GM12878 (cell line): ENCODE measurements around the gene HSD11B1L. TPM values are rescaled to one million over a fixed set of nuclear protein-coding genes. Genes with fewer than 3 reads are reported as not detected.

Source experiments
- ATAC-seq: fragments of 200-7000 bp; cut with Tn5 transposase; 3 replicates; pipeline ENCODE4 v1.9.1; 2020; ENCODE audit warnings: mild to moderate bottlenecking, moderate library complexity
- BruUV-seq: library from RNA; stranded (reverse); fragments of 400-500 nt; replicated peaks from 2 replicates; lab custom pipeline; 2021; lab: Mats Ljungman, UMichigan
- CTCF ChIA-PET: fragments of 300-600 bp; sonication (Branson Sonifier 250); formaldehyde crosslinking; extraction: SDS; loops from one replicate; lab custom pipeline; 2021; ENCODE audit warnings: inconsistent platforms; lab: Yijun Ruan, JAX
- POLR2A ChIA-PET: fragments of 350-600 bp; formaldehyde crosslinking; extraction: SDS; loops from one replicate; lab custom pipeline; 2021; ENCODE audit warnings: inconsistent platforms; lab: Charles Lee
- RAD21 ChIA-PET: fragments of 300-600 bp; sonication (Branson Sonifier 250); formaldehyde crosslinking; loops from one replicate; lab custom pipeline; 2023; ENCODE audit warnings: antibody characterized with exemption; ENCODE audit not compliant: unreplicated experiment; lab: Charles Lee
- SMC1A ChIA-PET: fragments of 300-600 bp; sonication (Branson Sonifier 250); formaldehyde crosslinking; loops from one replicate; lab custom pipeline; 2023; ENCODE audit not compliant: unreplicated experiment, uncharacterized antibody; lab: Charles Lee
- DNase-seq: peaks from one replicate; pipeline ENCODE4 v3.0.0-alpha.2; 2011; ENCODE audit warnings: low read depth, low spot score
- FAIRE-seq: peaks from 3 replicates; lab custom pipeline; 2011; peaks lifted over from hg19 to GRCh38; lab: Jason Lieb, UNC
- H2AFZ ChIP-seq: 2 replicates; pipeline ENCODE4 v1.6.0; 2011; ENCODE audit warnings: low read depth, low read length, control low read depth; ENCODE audit not compliant: control insufficient read depth
- H3K27ac ChIP-seq: 2 replicates; pipeline ENCODE4 v1.5.1; 2011; ENCODE audit warnings: control low read depth; ENCODE audit not compliant: control insufficient read depth, insufficient read depth
- H3K27me3 ChIP-seq, 2 experiments: replicated peaks in 1 of 2; 2 replicates each; pipeline versions ENCODE4 v1.6.0 to v1.6.1; 2011; ENCODE audit warnings: low read length in 1 of 2; ENCODE audit not compliant: control insufficient read depth in 2 of 2, insufficient read depth in 2 of 2
- H3K36me3 ChIP-seq, 2 experiments: 2 replicates each; pipeline ENCODE4 v1.5.1; 2011; ENCODE audit warnings: low read length in 1 of 2; ENCODE audit not compliant: control insufficient read depth in 2 of 2, insufficient read depth in 2 of 2
- H3K4me1 ChIP-seq: 2 replicates; pipeline ENCODE4 v1.6.1; 2011; ENCODE audit warnings: mild to moderate bottlenecking, low read length, moderate library complexity, mixed read lengths; ENCODE audit not compliant: control insufficient read depth, insufficient read depth
- H3K4me2 ChIP-seq: 2 replicates; pipeline ENCODE4 v1.6.0; 2011; ENCODE audit warnings: control low read depth; ENCODE audit not compliant: control insufficient read depth, insufficient read depth
- H3K4me3 ChIP-seq: fragments of 200-600 bp; sonication (generic); 2 replicates; pipeline ENCODE4 v1.5.1; 2016
- H3K79me2 ChIP-seq: 2 replicates; pipeline ENCODE4 v1.6.0; 2011; ENCODE audit warnings: low read length; ENCODE audit not compliant: control insufficient read depth, insufficient read depth
- H3K9ac ChIP-seq: 2 replicates; pipeline ENCODE4 v1.8.0; 2011; ENCODE audit warnings: low read length, control low read depth, mixed read lengths; ENCODE audit not compliant: control insufficient read depth, insufficient read depth
- H3K9me3 ChIP-seq: replicated peaks from 3 replicates; pipeline ENCODE4 v1.5.1; 2011; ENCODE audit warnings: mild to moderate bottlenecking, low read length; ENCODE audit not compliant: control insufficient read depth, insufficient read depth
- H4K20me1 ChIP-seq: 2 replicates; pipeline ENCODE4 v1.6.0; 2011; ENCODE audit not compliant: control insufficient read depth, insufficient read depth
- BCLAF1 ChIP-seq: fragments of 450-650 bp; IDR thresholded peaks from 2 replicates; pipeline ENCODE4 v1.6.1; 2017; ENCODE audit warnings: antibody characterized with exemption, mild to moderate bottlenecking, moderate library complexity
- BHLHE40 ChIP-seq, 2 experiments: fragments of 450-650 bp in 1 of 2; IDR thresholded peaks; 2 replicates each; pipeline ENCODE4 v1.6.1; 2011 to 2017; ENCODE audit warnings: low read depth in 2 of 2, borderline replicate concordance in 1 of 2, improper control_type of control experiment in 1 of 2, low read length in 1 of 2, mild to moderate bottlenecking in 1 of 2
- CREB1 ChIP-seq: IDR thresholded peaks from 2 replicates; pipeline ENCODE4 v1.6.1; 2012; ENCODE audit warnings: low read depth, mild to moderate bottlenecking, inconsistent platforms
- E4F1 ChIP-seq: fragments of 450-650 bp; IDR thresholded peaks from 2 replicates; pipeline ENCODE4 v1.6.1; 2018; ENCODE audit warnings: borderline replicate concordance, mild to moderate bottlenecking; ENCODE audit not compliant: partially characterized antibody
- EP300 ChIP-seq, 2 experiments: fragments of 150-350 bp in 1 of 2; IDR thresholded peaks; 2 replicates each; pipeline ENCODE4 v1.6.1; 2011 to 2012; ENCODE audit warnings: low read depth in 2 of 2, low read length in 2 of 2, borderline replicate concordance in 1 of 2, improper control_type of control experiment in 1 of 2, inconsistent platforms in 1 of 2; ENCODE audit not compliant: control insufficient read depth in 1 of 2
- ESRRA ChIP-seq: IDR thresholded peaks from 2 replicates; pipeline ENCODE4 v1.6.1; 2012; ENCODE audit warnings: mild to moderate bottlenecking, low read length, improper control_type of control experiment
- IKZF1 ChIP-seq: fragments of 450-650 bp; conservative IDR thresholded peaks from 2 replicates; pipeline ENCODE4 v1.6.1; 2017; ENCODE audit warnings: antibody characterized with exemption, mild to moderate bottlenecking
- MEF2B ChIP-seq: fragments of 450-650 bp; IDR thresholded peaks from 2 replicates; pipeline ENCODE4 v1.6.1; 2018; ENCODE audit warnings: mild to moderate bottlenecking, moderate library complexity; ENCODE audit not compliant: partially characterized antibody, poor library complexity, severe bottlenecking
- MLLT1 ChIP-seq: fragments of 450-650 bp; IDR thresholded peaks from 2 replicates; pipeline ENCODE4 v1.6.1; 2016; ENCODE audit warnings: mild to moderate bottlenecking
- MYC ChIP-seq: IDR thresholded peaks from 2 replicates; pipeline ENCODE4 v1.6.1; 2011; ENCODE audit warnings: mild to moderate bottlenecking, low read length, moderate library complexity, inconsistent platforms; ENCODE audit not compliant: insufficient read depth, insufficient replicate concordance, insufficient read length, severe bottlenecking
- PML ChIP-seq: IDR thresholded peaks from 2 replicates; pipeline ENCODE4 v1.6.1; 2012; ENCODE audit warnings: low read length, inconsistent platforms
- SP1 ChIP-seq: IDR thresholded peaks from one replicate; pipeline ENCODE4 v1.6.1; 2011; ENCODE audit warnings: low read depth, low read length
- TCF3 ChIP-seq: IDR thresholded peaks from 2 replicates; pipeline ENCODE4 v1.6.1; 2012; ENCODE audit warnings: low read depth, mild to moderate bottlenecking, low read length, borderline replicate concordance; ENCODE audit not compliant: insufficient read depth
- WGBS: methylation state at CpG from one replicate; pipeline ENCODE4 v1.1.6; 2016; ENCODE audit warnings: low lambda C conversion rate; ENCODE audit not compliant: insufficient replicate concordance, insufficient coverage; ENCODE audit errors: missing lambda C conversion rate; 5-methylcytosine and 5-hydroxymethylcytosine counted together
- in situ Hi-C: fragments of 300-500 bp; cut with MboI; formaldehyde crosslinking; loops from 9 replicates; pipeline ENCODE4 v1.14.3; 2018; ENCODE audit warnings: mixed read lengths
- intact Hi-C: fragments of 100-400 bp; cut with micrococcal nuclease; formaldehyde crosslinking; loops from one replicate; pipeline ENCODE4 v1.14.2; 2022; ENCODE audit not compliant: unreplicated experiment
- polyA plus RNA-seq, 11 experiments: library from polyadenylated mRNA; depleted of rRNA in 4 of 11; unstranded in 6 of 11; stranded (reverse) in 5 of 11; fragments of >200 nt; fragmentation: Nextera tagmentation in 4 of 11; fragmentation: Illumina TruSeq in 1 of 11; extraction: Ambion mirVana in 4 of 11; extraction: Trizol in 1 of 11; gene quantifications; 1 replicate in 1 of 11; 2 replicates in 10 of 11; pipeline versions ENCODE4 v1.2.1 to v1.2.3, GENCODE V29; 2011 to 2016; ENCODE audit warnings: inconsistent platforms in 2 of 11, missing spikeins in 2 of 11, low read depth in 1 of 11
- total RNA-seq, 4 experiments: library from RNA; depleted of rRNA in 3 of 4; stranded (reverse); fragments of >200 nt in 3 of 4; fragmentation: Illumina TruSeq in 1 of 4; extraction: Trizol in 1 of 4; gene quantifications; 2 replicates each; pipeline versions ENCODE4 v1.2.1 to v1.2.3, GENCODE V29; 2013 to 2021

Gene HSD11B1L
- total and polyA plus RNA-seq, 10 of the 15 experiments (the other 5 are each of a cell fraction or from before 2014, with no cell fraction given), result 0.29 to 1.8 (median 1.1) TPM; not detected in 1

GRCh38 chr19:5690125-5690954 lies 9.5 kb downstream of the HSD11B1L start, which contains the start of gene RPL36:
Gene RPL36 (plus strand): TSS chr19:5690295. CDS start chr19:5690508, 213 bp downstream.
- ChIA-PET RAD21 (interaction anchor here (1.1 to 1.9 kb wide), 4 partner anchors 28 to 214 kb away, joined by 3 to 7 read pairs (median 5); partner anchors contain the start of genes CATSPERD, LONP1, SAFB and SAFB2), POLR2A (interaction anchor here (0.6 to 2.0 kb wide), 10 partner anchors 8 to 366 kb away, joined by 3 to 14 read pairs (median 4); partner anchors contain the start of genes CATSPERD, LONP1, NDUFA11 and SAFB), CTCF (interaction anchor here (0.6 to 3.7 kb wide), 30 partner anchors 9 to 722 kb away, joined by 3 to 74 read pairs (median 4); partner anchors contain the start of genes CATSPERD, DUS3L, LONP1 and SAFB), SMC1A (interaction anchor here (0.5 to 1.7 kb wide), 4 partner anchors 31 to 113 kb away, joined by 3 to 5 read pairs (median 4); partner anchors contain the start of gene DUS3L)
- peak within 1 kb of the TSS; percentile 86 for H2AFZ ChIP-seq
- ATAC-seq, result peak; percentile 65
- 2% methylated on average over 73 of the region's 73 CpGs for WGBS
- peaks cover 49% of the 10 kb centered on the region for H3K79me2 ChIP-seq
- peak; percentile 97 for FAIRE-seq
- H3K4me3 ChIP-seq, result peak within 1 kb of the TSS; percentile 94
- no peaks in the 10 kb centered on the region; the same call in none of the 2 replicates for H4K20me1 ChIP-seq
- H3K4me1 ChIP-seq, result peaks cover 8% of the 10 kb centered on the region
- H3K9me3 ChIP-seq, result no peaks in the 10 kb centered on the region; the same call in 2 of the 3 replicates
- DNase-seq, result peak; percentile 94
- H3K27ac ChIP-seq, result peak within 1 kb of the TSS; percentile 94
- intact Hi-C loops (loop anchor here (2.0 kb wide), 2 partner anchors 30 to 100 kb away; partner anchors contain the start of genes CATSPERD, DUS3L and LONP1), in situ Hi-C loops (no loop called here)
- peak within 1 kb of the TSS; percentile 98 for H3K9ac ChIP-seq
- H3K27me3 ChIP-seq, result no peaks in the 10 kb centered on the region
- BruUV-seq, result no TSS peak
- peak within 1 kb of the TSS; percentile 68 for H3K4me2 ChIP-seq
- H3K36me3 ChIP-seq, result peaks cover 6 to 37% of the 10 kb centered on the region in 2 experiments; a peak in 3 of 4 replicates
- TF ChIP-seq CREB1 (no peak), MLLT1 (peak; percentile 76; the same call in 1 of the 2 replicates), BCLAF1 (no peak), TCF3 (peak; percentile 71; the same call in 1 of the 2 replicates), SP1 (peak; percentile 86), MYC (peak; percentile 95), IKZF1 (peak; percentile 100), ESRRA (no peak), MEF2B (peak; percentile 66), E4F1 (no peak), BHLHE40 (IDR thresholded peaks at IDR 0.05; ENCODE audit: borderline replicate concordance in 1 of 2, low read depth in 2 of 2, low read length in 1 of 2) (peak in 1 of 2 experiments; percentile 66; a peak in 2 of 4 replicates), PML (peak; percentile 99; the same call in 1 of the 2 replicates), EP300 (IDR thresholded peaks at IDR 0.05; ENCODE audit: borderline replicate concordance in 1 of 2, control insufficient read depth in 1 of 2, low read depth in 2 of 2, low read length in 2 of 2) (no peak)
